NCI-H460 (cell line): ENCODE data around the gene CHAF1B. TPM values are rescaled to one million over a fixed set of nuclear protein-coding genes. Genes with fewer than 3 reads are reported as not detected.
A peak's percentile ranks its signal among the peaks of the same experiment; 100 is the strongest.
"Not testable (repeated sequence)": the region's sequence is repeated elsewhere in the genome, so short reads cannot be mapped to it uniquely, and the experiment has no call there.

Source experiments
- DNase-seq: peaks from one replicate; pipeline ENCODE4 v3.0.0-alpha.2; 2016; ENCODE audit warnings: low read depth; ENCODE audit errors: extremely low read depth
- total RNA-seq: library from RNA; depleted of rRNA; stranded (reverse); fragments of >200 nt; shearing (Covaris generic); gene quantifications from 2 replicates; pipeline ENCODE4 v1.2.3, GENCODE V29; 2014

Gene CHAF1B
- total RNA-seq, 1 experiment from 2014 or later, result 7.9 TPM

DNA sequence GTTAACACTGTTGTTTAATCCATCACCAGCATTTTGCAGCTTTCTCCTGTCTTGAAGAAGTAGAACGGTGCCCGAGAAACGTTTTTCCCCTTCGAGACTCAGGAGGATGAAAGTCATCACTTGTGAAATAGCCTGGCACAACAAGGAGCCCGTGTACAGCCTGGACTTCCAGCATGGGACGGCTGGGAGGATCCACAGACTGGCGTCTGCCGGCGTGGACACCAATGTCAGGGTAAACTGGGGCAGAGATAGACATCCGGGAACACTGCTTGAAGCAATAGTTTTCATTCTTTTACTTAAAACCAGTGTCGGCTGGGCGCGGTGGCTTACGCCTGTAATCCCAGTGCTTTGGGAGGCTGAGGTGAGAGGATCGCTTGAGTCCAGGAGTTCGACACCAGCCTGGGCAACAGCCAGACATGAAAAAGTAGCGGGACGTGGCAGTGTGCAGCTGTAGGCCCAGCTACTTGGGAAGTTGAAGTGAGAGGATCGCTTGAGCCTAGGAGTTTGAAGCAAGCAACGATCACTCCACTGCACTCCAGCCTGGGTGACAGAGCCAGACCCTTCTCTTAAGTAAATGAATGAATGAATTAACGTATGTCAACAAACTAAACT, 945 bp downstream of the CHAF1B start:
- DNase-seq, result no peak

DNA sequence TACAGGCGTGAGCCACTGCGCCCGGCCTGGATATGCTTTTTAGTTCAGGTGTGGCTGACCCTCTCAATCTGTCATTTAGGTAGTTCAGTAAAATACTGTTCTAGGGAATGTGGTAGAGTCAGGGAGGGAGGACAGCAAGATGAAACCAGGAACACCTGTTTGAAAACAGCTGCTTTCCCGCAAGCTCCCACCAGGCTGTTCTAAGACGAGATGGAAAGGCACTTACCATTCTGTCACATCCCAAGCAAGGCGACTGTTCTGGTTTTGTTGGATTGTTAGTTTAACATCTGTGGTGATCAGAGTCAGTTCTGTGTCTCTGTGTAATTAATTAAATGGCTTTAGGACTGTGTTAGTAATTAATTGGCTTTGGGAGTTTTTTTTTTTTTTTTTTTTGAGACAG, 2.9 kb downstream of the CHAF1B start:
- no peak for DNase-seq

DNA sequence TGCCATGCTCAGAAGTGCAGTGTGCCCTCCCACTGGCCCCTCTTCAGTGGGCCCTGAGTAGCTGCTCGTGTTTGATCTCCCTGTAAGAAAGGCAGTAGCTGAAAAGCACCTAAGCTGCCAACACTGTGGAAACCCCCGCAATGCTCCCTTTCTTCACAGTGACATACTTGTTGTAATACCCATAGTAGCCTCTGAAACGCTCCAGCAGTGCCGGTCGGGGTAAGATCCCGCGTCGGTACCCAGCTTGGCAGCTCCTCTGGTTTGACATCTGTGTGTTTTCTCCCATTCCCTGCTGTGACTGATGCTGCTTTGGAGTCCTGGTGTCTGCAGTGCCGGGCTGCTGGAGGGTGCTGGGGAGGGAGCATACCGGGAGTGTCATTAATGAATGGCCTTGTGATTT, 3.6 kb downstream of the CHAF1B start:
- peak; percentile 19 for DNase-seq

DNA sequence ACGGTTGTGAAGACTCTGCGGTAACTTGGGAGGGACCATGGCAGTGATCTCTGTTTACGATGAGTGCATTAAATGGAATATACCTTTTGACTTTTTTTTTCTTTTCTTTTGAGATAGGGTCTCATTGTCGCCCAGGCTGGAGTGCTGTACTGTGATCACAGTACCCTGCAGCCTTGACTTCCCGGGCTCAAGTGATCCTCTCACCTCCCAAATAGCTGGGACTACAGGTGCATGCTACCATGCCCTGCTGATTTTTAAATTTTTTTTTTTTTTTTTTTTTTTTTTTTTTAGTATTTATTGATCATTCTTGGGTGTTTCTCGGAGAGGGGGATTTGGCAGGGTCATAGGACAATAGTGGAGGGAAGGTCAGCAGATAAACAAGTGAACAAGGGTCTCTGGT, 6.5 kb downstream of the CHAF1B start:
- not testable (repeated sequence) for DNase-seq

DNA sequence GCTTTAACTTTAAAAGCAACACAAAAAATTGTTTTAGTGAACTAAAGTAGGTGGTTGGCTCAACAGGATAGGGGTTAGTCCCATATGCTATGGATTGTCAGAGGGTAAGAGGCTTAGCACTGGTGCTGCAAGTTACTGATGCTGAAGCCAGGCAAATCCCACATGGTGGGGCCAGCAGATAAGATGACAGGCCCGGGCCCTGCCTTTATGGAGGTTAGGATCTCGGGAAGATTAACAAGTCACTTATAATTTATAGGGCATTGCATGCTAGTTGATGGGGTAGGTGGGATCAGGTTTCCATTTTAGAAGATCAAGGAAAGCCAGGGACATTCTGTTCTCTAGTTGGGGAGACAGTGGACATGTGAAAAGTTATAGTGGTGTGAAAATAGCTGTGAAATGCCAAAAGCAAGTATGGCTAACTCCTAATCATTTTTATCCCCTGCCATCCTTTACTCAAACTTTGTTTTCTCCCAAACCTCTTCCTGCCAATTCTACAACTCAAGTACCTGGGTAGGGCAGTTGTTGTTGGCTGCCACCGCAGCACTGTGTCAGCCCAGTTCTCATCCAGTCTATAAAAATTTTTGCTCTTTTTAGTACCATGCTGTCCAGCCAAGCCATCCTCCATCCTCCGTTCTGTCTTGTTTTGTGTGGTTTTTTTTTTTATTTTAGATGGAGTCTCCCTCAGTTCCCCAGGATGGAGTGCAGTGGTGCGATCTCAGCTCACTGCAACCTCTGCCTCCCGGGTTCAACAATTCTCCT, 10.3 kb downstream of the CHAF1B start:
- DNase-seq, result no peak

DNA sequence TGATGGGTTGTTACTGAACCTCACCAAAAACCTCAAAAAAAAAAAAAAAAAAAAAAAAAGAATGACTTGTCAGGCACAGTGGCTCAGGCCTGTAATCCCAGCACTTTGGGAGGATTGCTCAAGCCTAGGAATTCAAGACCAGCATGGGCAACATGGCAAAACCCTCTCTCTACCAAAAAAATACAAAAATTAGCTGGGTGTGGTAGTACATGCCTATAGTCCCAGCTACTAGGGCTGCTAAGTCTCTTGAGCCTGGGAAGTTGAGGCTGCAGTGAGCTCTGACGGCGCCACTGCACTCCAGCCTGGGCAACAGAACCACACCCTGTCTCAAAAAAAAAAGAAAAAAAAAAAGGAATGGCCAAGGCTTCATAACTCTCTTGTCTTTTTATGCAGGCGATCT, 11.1 kb downstream of the CHAF1B start:
- DNase-seq, result no peak

DNA sequence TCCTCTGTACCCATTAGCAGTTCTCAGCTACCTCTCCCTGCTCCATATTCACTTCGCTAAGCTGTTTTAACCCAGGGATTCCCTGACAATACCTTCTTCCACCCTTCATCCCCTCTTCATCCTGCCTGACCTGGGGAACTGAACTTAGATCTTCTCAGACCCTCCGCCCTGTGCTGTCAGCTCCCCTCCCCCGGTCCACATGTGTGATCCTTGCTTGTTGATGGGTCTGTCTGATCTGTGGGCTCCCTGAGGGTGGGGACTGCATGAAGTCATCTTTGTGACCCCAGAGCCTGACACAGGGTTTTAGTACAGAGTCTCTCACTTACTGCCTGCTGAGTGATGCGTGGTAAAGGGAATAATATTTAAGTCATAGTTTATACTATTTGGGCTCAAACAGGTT, 11.8 kb downstream of the CHAF1B start:
- DNase-seq, result no peak

DNA sequence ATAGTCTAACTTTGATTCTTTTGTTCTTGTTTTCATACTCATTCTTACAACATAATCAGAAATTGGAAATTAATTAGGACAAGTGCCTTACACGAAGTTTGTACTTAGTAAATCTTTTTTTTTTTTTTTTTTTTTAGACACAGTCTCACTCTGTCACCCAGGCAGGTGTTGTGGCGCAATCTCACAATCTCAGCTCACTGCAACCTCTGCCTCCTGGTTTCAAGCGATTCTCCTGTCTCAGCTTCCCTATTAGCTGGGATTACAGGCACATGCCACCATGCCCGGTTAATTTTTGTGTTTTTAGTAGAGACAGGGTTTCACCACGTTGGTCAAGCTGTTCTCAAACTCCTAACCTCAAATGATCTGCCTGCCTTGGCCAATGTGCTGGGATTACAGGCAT, 12.4 kb downstream of the CHAF1B start:
- DNase-seq, result no peak

DNA sequence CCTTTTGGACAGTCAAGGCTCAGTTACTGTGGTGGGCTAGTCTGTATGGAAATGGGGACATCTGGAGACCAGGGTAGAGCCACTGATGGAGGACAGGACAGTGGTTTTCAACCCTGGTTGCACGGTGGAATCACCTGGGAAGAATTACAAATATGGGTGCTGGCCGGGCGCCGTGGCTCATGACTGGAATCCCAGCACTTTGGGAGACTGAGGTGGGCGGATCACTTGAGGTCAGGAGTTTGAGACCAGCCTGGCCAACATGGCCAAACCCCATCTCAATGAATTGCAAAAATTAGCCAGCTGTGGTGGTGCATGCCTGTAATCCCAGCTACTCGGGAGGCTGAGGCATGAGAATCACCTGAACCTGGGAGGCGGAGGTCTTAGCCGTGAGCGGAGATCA, 14.5 kb downstream of the CHAF1B start:
- not testable (repeated sequence) for DNase-seq

DNA sequence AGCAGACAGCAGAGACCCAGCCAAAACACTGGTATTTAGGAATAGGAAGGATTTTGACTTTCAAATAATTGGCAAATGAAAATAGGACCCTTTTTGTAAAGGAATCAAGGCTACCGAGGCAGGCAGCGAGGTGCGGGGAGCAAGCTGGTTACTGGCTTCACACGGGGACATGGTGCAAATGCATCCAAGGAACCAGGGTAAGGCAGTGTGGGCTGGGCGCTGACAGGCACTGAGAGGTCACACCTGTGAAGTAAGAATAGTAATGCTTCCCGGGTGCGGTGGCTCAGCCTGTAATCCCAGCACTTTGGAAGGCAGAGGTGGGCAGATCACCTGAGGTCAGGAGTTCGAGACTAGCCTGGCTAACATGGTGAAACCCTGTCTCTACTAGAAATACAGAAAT, 15.5 kb downstream of the CHAF1B start:
- no peak for DNase-seq

DNA sequence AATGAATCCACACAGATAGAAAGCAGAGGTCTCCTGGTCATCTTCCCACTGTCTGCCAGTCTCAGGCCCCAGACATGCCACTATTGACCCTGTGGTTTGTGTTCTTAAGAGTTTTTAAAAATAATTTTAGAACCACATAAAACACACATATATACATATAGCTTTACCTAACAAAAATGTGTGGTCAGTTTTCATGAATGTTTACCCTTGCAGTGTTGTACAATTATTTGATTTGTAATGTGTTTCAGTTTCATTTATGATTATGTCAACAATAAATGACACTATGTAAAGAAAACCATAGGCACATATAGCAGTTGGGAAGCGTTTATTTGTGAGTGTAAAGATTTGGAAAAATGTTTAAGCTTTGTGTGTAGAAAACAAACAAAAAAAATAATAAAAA, 17.1 kb downstream of the CHAF1B start:
- no peak for DNase-seq

DNA sequence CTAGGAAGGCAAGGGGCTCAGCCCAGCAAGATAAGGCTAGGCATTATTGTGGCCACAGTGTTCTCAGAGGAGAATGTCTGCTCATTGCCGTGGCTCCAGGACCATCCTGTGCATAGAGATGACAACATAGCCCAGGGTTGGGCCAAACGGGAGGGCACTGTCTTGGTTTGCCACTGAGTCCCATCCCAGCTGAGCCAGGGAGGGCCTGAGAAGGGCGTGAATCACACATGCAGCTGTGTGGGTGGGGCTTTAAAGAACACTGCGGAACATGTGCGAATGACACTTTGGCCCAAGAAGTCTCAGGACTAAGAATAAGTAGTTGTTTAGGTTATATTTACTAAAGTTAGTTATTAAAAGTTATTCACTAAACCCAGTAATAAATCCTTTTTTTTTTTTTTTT, 18.5 kb downstream of the CHAF1B start:
- no peak for DNase-seq

DNA sequence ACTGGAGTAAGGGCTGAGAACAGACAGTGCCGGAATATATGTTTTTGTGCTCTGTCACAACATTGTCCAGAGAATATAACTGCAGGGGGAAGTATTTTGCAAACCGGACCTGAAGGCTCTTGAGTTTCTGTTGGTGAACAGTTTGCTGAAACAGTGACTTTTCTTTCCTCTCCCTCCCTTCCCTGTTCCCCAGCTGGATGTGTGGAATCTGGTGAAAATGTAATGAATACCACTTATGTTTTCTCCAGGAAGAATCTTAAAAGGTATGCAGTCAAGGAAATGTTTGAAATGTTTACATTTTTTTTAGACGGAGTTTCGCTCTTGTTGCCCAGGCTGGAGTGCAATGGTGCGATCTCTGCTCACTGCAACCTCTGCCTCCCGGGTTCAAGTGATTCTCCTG, 23.4 kb downstream of the CHAF1B start:
- no peak for DNase-seq

DNA sequence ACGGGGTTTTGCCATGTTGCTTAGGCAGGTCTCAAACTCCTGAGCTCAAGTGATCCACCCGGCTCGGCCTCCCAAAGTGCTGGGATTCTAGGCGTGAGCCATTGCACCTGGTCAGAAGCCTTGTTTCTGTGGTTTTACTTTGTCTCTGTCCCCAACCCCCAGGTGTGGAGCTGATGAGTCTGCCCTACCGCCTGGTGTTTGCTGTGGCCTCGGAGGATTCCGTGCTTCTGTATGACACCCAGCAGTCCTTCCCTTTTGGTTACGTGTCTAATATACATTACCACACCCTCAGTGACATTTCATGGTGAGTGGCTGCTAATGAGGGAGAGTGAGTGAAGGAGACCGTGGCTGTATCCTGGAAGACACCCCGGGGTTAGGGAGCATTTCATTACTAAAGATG, 26.1 kb downstream of the CHAF1B start:
- DNase-seq, result no peak

DNA sequence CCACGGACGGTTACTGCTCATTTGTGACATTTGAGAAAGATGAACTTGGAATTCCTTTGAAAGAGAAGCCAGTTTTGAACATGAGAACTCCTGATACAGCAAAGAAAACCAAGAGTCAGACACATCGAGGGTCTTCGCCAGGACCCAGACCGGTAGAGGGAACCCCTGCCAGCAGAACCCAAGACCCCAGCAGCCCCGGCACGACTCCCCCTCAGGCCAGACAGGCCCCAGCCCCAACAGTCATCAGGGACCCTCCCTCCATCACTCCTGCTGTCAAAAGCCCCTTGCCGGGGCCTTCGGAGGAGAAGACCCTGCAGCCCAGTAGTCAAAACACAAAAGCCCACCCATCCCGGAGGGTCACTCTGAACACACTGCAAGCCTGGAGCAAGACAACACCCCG, 27.7 kb downstream of the CHAF1B start:
- DNase-seq, result no peak

DNA sequence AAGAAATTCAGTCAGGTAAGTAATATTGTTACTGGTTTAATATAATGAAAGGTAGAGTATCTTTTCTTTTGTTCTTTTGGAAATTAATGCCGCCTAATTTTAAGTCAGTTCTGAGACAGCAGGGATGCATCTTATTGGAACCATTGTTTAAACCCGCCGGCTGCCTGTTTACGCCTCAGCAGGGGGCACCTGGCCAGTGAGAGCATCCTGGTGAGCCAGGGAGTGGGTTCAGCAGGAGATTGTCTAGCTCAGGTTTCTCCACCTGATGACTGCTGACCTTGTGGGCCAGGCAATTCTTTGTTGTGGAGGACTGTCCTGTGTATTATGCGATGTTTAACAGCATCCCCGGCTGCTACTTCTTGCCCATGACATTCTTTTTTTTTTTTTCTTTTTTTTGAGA, 30.2 kb downstream of the CHAF1B start:
- no peak for DNase-seq

DNA sequence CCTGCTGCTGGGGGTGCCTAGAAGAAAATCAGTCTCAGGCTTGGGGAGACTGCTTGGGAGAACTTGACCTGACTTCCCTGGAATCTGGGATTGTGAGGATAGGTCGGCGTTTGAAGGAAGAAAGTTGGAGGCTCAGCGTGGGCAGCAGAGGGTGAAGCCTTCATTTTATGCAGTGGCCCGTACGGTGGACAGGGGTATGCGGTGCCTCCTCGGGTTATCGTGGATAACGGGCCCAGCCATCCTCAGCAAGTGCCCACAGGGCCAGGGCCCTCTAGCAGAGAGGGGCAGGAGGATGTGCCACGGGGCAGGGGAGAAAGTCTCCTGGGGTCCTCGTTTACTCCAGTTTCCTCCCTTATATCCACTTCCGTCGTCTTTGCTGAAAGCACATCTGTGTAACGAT, 34.0 kb downstream of the CHAF1B start:
- no peak for DNase-seq

DNA sequence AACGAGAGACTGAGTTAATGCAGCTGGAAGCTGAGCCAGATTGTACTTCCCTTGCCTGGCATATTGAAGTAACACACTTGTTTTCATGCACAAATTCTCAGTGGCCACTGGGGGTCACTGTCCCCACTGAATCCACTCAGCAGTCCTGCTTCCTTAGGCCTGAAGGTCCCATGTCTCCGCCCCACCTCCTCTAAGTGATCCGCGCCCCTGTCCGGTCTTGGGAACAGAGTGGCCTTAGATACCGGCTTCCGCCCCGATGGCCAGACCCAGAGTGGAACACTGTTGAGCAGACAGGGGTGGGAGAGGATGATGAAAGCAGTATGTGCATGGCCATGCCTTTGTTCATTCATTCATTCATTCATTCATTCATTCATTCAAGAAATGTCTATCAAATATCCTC, 34.8 kb downstream of the CHAF1B start:
- DNase-seq, result peak; percentile 72

DNA sequence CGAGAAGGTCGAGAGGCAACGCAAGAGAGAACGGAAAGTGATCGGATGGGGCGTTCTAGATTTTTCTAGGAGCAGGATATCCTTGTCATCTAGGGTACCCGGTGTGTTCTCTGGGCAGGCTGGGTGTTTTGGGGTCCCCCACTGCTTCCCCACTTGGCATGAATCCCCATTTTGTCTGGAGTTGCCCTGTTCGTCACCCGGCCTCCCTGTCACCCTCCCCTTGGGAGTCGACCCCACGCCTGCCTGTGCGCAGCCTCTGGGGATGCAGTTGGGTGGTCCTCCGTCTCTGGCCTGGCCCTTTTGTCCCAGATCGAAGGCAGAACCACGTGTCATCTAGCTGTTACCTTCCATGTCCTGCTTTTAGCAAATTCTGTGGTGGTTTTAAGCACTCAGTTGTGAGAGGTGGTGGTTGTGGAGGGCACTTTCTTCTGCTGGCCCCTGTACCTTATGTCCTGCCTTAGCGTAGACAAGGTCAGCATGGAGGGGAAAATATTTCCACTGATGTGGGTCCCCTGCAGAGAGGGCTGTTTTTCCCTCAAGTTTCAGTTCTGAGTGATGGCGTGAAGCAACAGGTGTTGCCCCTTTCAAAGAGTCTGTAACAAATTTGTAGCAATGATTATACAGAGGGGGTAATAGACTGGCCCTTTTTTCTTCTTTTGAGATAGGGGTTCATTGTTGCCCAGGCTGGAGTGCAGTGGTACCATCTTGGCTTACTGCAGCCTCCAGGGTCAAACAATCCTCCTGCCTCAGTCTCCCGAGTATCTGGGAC, 35.6 kb downstream of the CHAF1B start:
- no peak for DNase-seq

DNA sequence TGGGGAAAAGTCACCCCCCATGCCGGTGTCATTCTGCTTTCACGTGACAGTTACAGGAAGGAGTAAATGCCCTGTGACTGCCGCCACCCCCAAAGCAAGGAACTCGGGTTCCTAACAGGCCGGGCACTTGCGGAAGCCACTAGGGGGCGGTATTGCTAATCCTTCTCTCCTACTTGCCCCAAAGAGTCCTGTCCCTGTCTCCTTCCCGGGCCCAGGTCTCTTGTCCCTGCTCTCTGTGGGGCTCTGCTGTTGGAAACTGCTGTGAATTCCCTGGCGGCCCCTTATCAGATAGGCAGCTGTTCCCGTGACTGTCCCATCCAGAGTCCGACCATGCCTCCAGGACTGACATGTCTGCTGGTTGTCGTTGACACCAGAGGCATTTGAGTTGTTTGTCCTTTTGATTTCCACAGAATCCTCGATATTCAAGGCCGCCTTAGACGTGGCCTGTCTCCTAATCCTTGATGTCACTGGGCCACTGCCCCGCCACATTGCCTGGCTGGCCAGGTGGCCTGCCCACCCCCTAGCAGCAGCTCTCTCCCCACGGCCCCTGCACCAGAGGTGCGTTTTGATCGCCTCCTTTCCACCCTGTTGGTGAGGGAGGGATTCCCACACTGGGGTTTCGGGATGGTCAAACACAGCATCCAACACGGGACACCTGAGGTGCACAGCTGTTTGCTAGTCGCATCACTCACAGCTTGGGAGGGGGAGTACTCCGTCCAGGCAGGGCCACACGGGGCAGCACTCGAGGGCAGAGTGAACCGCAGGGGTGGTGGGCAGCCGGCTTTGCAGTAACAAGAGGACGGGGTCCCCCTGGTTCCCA, 37.3 kb downstream of the CHAF1B start:
- DNase-seq, result peak; percentile 47
